B cell (primary cell): ENCODE results near the gene GPR37L1. TPM values are rescaled to one million over a fixed set of nuclear protein-coding genes. Genes with fewer than 3 reads are reported as not detected.
"Not testable (repeated sequence)": the region's sequence is repeated elsewhere in the genome, so short reads cannot be mapped to it uniquely, and the experiment has no call there.

ENCODE experiments used
- ATAC-seq: fragments of 200-7000 bp; cut with Tn5 transposase; one replicate; pipeline ENCODE4 v1.10.0; 2021; ENCODE audit warnings: low read depth, mild to moderate bottlenecking, moderate number of reproducible peaks, moderate library complexity
- CTCF ChIA-PET: fragments of 350-600 bp; sonication (Branson Sonifier 250); formaldehyde crosslinking; loops from one replicate; lab custom pipeline; 2021; ENCODE audit warnings: antibody characterized with exemption, inconsistent platforms; lab: Charles Lee
- POLR2A ChIA-PET: fragments of 350-600 bp; sonication (Branson Sonifier 250); formaldehyde crosslinking; loops from one replicate; lab custom pipeline; 2021; ENCODE audit warnings: antibody characterized with exemption; lab: Charles Lee
- DNase-seq: peaks from one replicate; pipeline ENCODE4 v3.0.0; 2013
- H2AFZ ChIP-seq: 2 replicates; pipeline ENCODE4 v1.6.1; 2012; ENCODE audit warnings: mild to moderate bottlenecking, low read depth, low read length; ENCODE audit not compliant: insufficient read depth, poor library complexity, severe bottlenecking
- H3K27ac ChIP-seq, 2 donors: 1 replicate in 1 of 2; 2 replicates in 1 of 2; pipeline ENCODE4 v1.5.1; 2012 to 2013; ENCODE audit warnings: low read length in 2 of 2, mild to moderate bottlenecking in 2 of 2, moderate library complexity in 1 of 2
- H3K27me3 ChIP-seq, 4 experiments: fragments of 200-600 bp in 1 of 4; sonication (generic) in 1 of 4; replicated peaks in 1 of 4; 1 replicate in 2 of 4; 2 replicates in 2 of 4; pipeline versions ENCODE4 v1.6.1 to v1.7.0; 2013 to 2016; ENCODE audit warnings: low read length in 3 of 4, mild to moderate bottlenecking in 2 of 4, mixed read lengths in 1 of 4, moderate library complexity in 1 of 4; ENCODE audit not compliant: insufficient read depth in 4 of 4, control insufficient read depth in 3 of 4; ENCODE audit errors: control extremely low read depth in 1 of 4
- H3K36me3 ChIP-seq, 2 experiments: replicated peaks in 1 of 2; 1 replicate in 1 of 2; 2 replicates in 1 of 2; pipeline versions ENCODE4 v1.6.1 to v1.7.1; 2013; ENCODE audit warnings: low read length in 1 of 2; ENCODE audit not compliant: insufficient read depth in 2 of 2, control insufficient read depth in 1 of 2; ENCODE audit errors: control extremely low read depth in 1 of 2, extremely low read depth in 1 of 2
- H3K4me1 ChIP-seq, 2 donors: fragments of 200-600 bp in 1 of 2; sonication (generic) in 1 of 2; 1 replicate in 1 of 2; 2 replicates in 1 of 2; pipeline versions ENCODE4 v1.5.1 to v1.6.1; 2013 to 2017; ENCODE audit warnings: low read length in 2 of 2; ENCODE audit not compliant: control insufficient read depth in 2 of 2, insufficient read depth in 2 of 2
- H3K4me2 ChIP-seq: replicated peaks from 2 replicates; pipeline ENCODE3; 2012; ENCODE audit warnings: mild to moderate bottlenecking, low read depth, low read length; ENCODE audit not compliant: poor library complexity, severe bottlenecking
- H3K4me3 ChIP-seq, 5 experiments: fragments of 200-600 bp in 1 of 5; sonication (generic) in 1 of 5; 1 replicate in 3 of 5; 2 replicates in 2 of 5; pipeline versions ENCODE4 v1.5.1 to v1.7.0; 2011 to 2016; ENCODE audit warnings: low read length in 4 of 5, mild to moderate bottlenecking in 4 of 5, low read depth in 2 of 5, control low read depth in 1 of 5, moderate library complexity in 1 of 5; ENCODE audit not compliant: insufficient read depth in 1 of 5; ENCODE audit errors: control extremely low read depth in 1 of 5, extremely low read depth in 1 of 5
- H3K79me2 ChIP-seq: fragments of 200-600 bp; sonication (generic); one replicate; pipeline ENCODE4 v1.6.0; 2016; ENCODE audit warnings: low read length; ENCODE audit not compliant: control insufficient read depth, insufficient read depth
- H3K9ac ChIP-seq: fragments of 200-600 bp; sonication (generic); 2 replicates; pipeline ENCODE4 v1.6.1; 2017; ENCODE audit warnings: mild to moderate bottlenecking, low read length, moderate library complexity
- H3K9me3 ChIP-seq, 3 donors: one replicate each; pipeline versions ENCODE4 v1.6.1 to v1.7.1; 2013; ENCODE audit warnings: low read length in 2 of 3; ENCODE audit not compliant: control insufficient read depth in 2 of 3, insufficient read depth in 1 of 3; ENCODE audit errors: control extremely low read depth in 1 of 3
- H4K20me1 ChIP-seq: 2 replicates; pipeline ENCODE4 v1.6.0; 2012; ENCODE audit warnings: mild to moderate bottlenecking, low read length; ENCODE audit not compliant: insufficient read depth, control insufficient read depth, poor library complexity, severe bottlenecking
- H3K27ac Mint-ChIP-seq: one replicate; pipeline ENCODE4 v1.8.0; 2021; ENCODE audit warnings: mixed read lengths
- H3K27me3 Mint-ChIP-seq: one replicate; pipeline ENCODE4 v1.8.0; 2021; ENCODE audit warnings: mixed read lengths
- H3K4me1 Mint-ChIP-seq: one replicate; pipeline ENCODE4 v1.8.0; 2021; ENCODE audit warnings: mixed read lengths
- H3K4me3 Mint-ChIP-seq: one replicate; pipeline ENCODE4 v1.8.0; 2021; ENCODE audit warnings: mixed read lengths
- H3K9me3 Mint-ChIP-seq: one replicate; pipeline ENCODE4 v1.8.0; 2022; ENCODE audit warnings: mixed read lengths; ENCODE audit not compliant: insufficient read depth
- CTCF ChIP-seq: fragments of 200-600 bp; IDR thresholded peaks from one replicate; pipeline ENCODE4 v1.8.0; 2022; ENCODE audit warnings: antibody characterized with exemption, mild to moderate bottlenecking
- EZH2 ChIP-seq: IDR thresholded peaks from 2 replicates; pipeline ENCODE4 v1.6.1; 2012; ENCODE audit warnings: borderline replicate concordance, low read depth, mild to moderate bottlenecking, moderate library complexity, low read length; ENCODE audit not compliant: insufficient read depth, poor library complexity, severe bottlenecking
- WGBS: methylation state at CpG from one replicate; pipeline ENCODE4 v1.1.5; 2013; ENCODE audit warnings: missing lambda C conversion rate; ENCODE audit not compliant: insufficient coverage; 5-methylcytosine and 5-hydroxymethylcytosine counted together
- intact Hi-C: fragments of 100-400 bp; cut with micrococcal nuclease; formaldehyde crosslinking; loops from one replicate; pipeline ENCODE4 v1.10.0; 2022
- polyA plus RNA-seq: library from polyadenylated mRNA; depleted of rRNA; stranded (reverse); fragments of >200 nt; gene quantifications from 2 replicates; pipeline ENCODE4 v1.2.3, GENCODE V29; 2012
- total RNA-seq, 2 donors: library from RNA; stranded (reverse); fragments of 120-200 nt in 1 of 2; gene quantifications; 1 replicate in 1 of 2; 2 replicates in 1 of 2; pipeline versions ENCODE4 v1.2.3 to v1.2.4, GENCODE V29; 2013 to 2022

Gene GPR37L1
- total and polyA plus RNA-seq, 2 donors (not counting 1 experiment from before 2014, with no cell fraction given) = not detected

DNA sequence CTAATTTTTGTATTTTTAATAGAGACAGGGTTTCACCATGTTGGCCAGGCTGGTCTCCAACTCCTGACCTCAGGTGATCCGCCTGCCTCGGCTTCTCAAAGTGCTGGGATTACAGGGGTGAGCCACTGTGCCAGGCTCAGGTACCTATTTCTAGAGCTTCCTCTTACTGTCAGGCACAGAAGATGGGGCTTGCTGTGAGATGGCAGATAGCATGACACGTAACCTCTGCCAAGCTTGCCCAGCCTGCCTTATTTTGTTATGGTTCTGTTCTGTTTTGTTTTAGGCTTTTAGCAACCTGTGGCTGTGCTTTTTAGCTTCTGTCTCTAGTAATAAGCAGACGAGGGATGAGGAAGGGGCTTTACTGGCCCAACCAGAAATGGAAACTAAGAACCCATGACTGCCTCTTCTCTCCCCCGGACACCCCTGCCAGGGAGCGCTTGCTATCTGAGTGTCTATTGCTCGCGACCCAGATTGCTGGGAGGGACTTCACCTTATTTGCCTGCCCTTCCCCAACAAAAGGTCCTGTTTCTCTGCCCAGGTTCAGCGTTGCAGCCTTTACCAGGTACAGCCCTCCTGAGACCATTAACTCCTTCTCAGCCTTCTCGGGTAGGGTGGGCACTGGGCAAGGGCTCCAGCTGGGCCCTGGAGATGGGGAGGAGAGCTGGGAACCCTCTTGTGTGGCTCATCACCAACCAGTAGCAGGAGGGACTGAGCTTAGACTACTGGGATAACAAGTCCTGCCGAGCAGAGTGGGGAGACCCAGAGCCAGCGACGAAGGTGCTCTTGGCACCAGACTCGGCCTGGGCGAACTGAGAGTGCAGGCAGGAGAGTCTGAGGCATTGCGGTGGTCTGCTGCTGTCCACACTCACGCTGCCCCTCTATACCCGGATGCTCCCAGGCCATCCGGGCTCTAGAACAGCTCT, 57.4 kb downstream of the GPR37L1 start:
- H3K4me3 ChIP-seq = no peak overlapping the region

DNA sequence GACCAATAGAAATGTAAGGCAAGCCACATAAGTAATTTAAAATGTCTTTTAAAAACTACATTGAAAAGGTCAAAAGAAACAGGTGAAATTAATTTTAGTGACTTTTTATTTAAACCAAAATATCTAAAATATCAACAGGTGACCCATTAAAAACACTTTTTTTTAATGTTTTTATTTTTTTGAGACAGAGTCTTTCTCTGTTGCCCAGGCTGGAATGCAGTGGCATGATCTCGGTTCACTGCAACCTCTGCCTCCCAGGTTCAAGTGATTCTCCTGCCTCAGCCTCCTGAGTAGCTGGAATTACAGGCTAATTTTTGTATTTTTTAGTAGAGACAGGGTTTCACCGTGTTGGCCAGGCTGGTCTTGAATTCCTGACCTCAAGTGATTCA, 58.0 kb downstream of the GPR37L1 start:
- intact Hi-C loops = not testable (repeated sequence)
- CTCF ChIA-PET = interaction anchor here (1.3 to 3.1 kb wide), 6 partner anchors 9 to 136 kb away, joined by 3 to 18 read pairs (median 6); partner anchors contain the start of gene PTPN7

More for the DNA sequence above, 57.4 kb downstream of the GPR37L1 start:
- Mint-ChIP-seq H3K9me3 (no peaks in the 10 kb centered on the region), H3K27ac (no peak overlapping the region), H3K4me1 (peaks cover 11% of the 10 kb centered on the region), H3K4me3 (no peak overlapping the region), H3K27me3 (peaks cover 24% of the 10 kb centered on the region)
- peaks cover 0 to 10% (median 3%) of the 10 kb centered on the region in 4 experiments for H3K27me3 ChIP-seq
- ChIA-PET POLR2A (no interaction called here), CTCF (interaction anchor here (0.7 to 3.1 kb wide), 8 partner anchors 9 to 136 kb away, joined by 3 to 18 read pairs (median 6); partner anchors contain the start of gene PTPN7)
- no peaks in the 10 kb centered on the region for H3K36me3 ChIP-seq
- ATAC-seq (no peak), DNase-seq (no peak)
- intact Hi-C loops = no loop called here
- 51% methylated on average over 13 of the region's 19 CpGs for WGBS
- H2AFZ ChIP-seq = no peak overlapping the region
- H3K79me2 ChIP-seq = no peaks in the 10 kb centered on the region
- no peak overlapping the region for H3K4me2 ChIP-seq
- TF ChIP-seq CTCF = no peak
- no peak for TF ChIP-seq EZH2
- no peaks in the 10 kb centered on the region for H3K9me3 ChIP-seq
- no peak overlapping the region for H3K9ac ChIP-seq
- H3K4me1 ChIP-seq = peaks cover 5 to 6% of the 10 kb centered on the region in 2 donors
- H4K20me1 ChIP-seq = no peaks in the 10 kb centered on the region
- H3K27ac ChIP-seq = no peak overlapping the region

More for the DNA sequence above, 58.0 kb downstream of the GPR37L1 start:
- H3K4me1 ChIP-seq, H3K27ac ChIP-seq, H3K27ac Mint-ChIP-seq, H3K4me3 ChIP-seq, H3K9ac ChIP-seq, H3K36me3 ChIP-seq, ATAC-seq, H2AFZ ChIP-seq, H3K9me3 Mint-ChIP-seq, H3K4me2 ChIP-seq, DNase-seq, POLR2A ChIA-PET, H3K9me3 ChIP-seq, H3K4me3 Mint-ChIP-seq, H3K79me2 ChIP-seq, H4K20me1 ChIP-seq: not testable (repeated sequence)
- peaks cover 0 to 16% (median 5%) of the 10 kb centered on the region in 4 experiments for H3K27me3 ChIP-seq
- 92% methylated on average over 2 of the region's 2 CpGs for WGBS
- Mint-ChIP-seq H3K27me3 (peaks cover 29% of the 10 kb centered on the region), H3K4me1 (peaks cover 11% of the 10 kb centered on the region)
